Measurements from ENCODE around the gene KCNMA1. TPM values are rescaled to one million over a fixed set of nuclear protein-coding genes. Genes with fewer than 3 reads are reported as not detected.

Gene KCNMA1
- total and polyA plus RNA-seq, 8 donors, result 2.8 to 21.1 (median 4.3) TPM

DNA sequence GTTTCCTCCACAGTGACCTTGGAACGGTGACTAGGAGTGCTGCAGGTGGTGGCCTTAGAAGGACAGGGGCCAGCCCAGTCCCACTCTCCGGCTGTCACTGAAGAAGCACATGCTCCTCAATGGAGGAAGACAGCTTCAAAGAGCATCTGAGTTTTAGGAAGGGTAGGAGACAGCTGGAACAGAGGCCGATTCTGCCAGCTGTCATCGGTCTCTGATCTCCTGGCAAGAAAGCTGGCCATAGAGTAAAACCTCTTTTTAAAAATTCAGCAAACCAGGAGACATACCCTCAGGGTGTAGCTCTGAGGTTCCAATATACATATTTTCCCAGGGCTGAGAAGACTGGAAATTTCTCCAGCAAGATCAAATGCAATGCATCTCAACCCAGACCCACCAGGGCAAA, 55.9 kb downstream of the KCNMA1 start:
- Histone ChIP-seq H3K4me3 (no peak overlapping the region), H3K9me3 (no peaks in the 10 kb centered on the region), H3K27me3 (no peaks in the 10 kb centered on the region), H3K27ac (no peak overlapping the region), H3K36me3 (no peaks in the 10 kb centered on the region), H3K4me1 (no peaks in the 10 kb centered on the region)
- ATAC-seq (no peak), DNase-seq (no peak)
- no peak for TF ChIP-seq CTCF (IDR thresholded peaks at IDR 0.05)
- intact Hi-C loops (cut with DNase I), result no loop called here

DNA sequence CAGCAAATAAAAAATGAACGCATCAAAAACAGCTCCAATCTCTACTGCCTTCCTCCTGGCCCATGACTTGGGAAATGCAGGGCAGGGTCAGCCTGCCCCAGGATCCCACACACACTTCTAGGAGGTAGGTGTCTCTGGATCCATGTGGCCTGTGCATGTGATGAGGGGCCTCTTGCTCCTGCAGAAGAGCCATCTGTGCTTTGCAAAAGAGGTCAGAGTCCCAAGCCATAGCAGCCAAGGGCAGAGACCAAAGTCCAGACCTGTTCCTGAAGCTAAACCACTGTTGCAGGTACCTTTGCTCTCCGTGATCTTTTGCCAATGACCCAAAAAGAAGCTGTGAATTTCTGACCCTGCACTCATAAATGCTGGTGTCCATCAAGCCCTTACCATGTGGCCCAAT, 57.1 kb downstream of the KCNMA1 start:
- intact Hi-C loops (cut with DNase I), result no loop called here
- H3K4me1 ChIP-seq, result no peaks in the 10 kb centered on the region
- H3K36me3 ChIP-seq, result no peaks in the 10 kb centered on the region
- no peaks in the 10 kb centered on the region for H3K9me3 ChIP-seq
- no peak overlapping the region for H3K4me3 ChIP-seq
- DNase-seq (no peak), ATAC-seq (no peak)
- H3K27me3 ChIP-seq, result no peaks in the 10 kb centered on the region
- no peak overlapping the region for H3K27ac ChIP-seq
- no peak for TF ChIP-seq CTCF (IDR thresholded peaks at IDR 0.05)

- H3K9me3 ChIP-seq, result no peaks in the 10 kb centered on the region
- no peaks in the 10 kb centered on the region for H3K4me1 ChIP-seq
- no peaks in the 10 kb centered on the region for H3K36me3 ChIP-seq
- TF ChIP-seq CTCF (IDR thresholded peaks at IDR 0.05), result no peak
- intact Hi-C loops (cut with DNase I), result no loop called here
- no peaks in the 10 kb centered on the region for H3K27me3 ChIP-seq
- DNase-seq, result no peak
- no peak overlapping the region for H3K4me3 ChIP-seq
- H3K27ac ChIP-seq, result no peak overlapping the region
- ATAC-seq, result no peak
Observed at GRCh38 chr10:77578583-77579227, 58.9 kb downstream of the KCNMA1 start.

- Histone ChIP-seq H3K36me3 (no peaks in the 10 kb centered on the region), H3K4me1 (no peaks in the 10 kb centered on the region), H3K27me3 (no peaks in the 10 kb centered on the region), H3K9me3 (no peaks in the 10 kb centered on the region), H3K27ac (no peak overlapping the region), H3K4me3 (no peak overlapping the region)
- ATAC-seq, result no peak
- TF ChIP-seq CTCF (IDR thresholded peaks at IDR 0.05), result no peak
- DNase-seq, result no peak
- intact Hi-C loops (cut with DNase I), result no loop called here
Observed at GRCh38 chr10:77577666-77578229, 59.9 kb downstream of the KCNMA1 start.

- DNase-seq (no peak), ATAC-seq (no peak)
- intact Hi-C loops (cut with DNase I), result no loop called here
- Histone ChIP-seq H3K36me3 (no peaks in the 10 kb centered on the region), H3K27ac (no peak overlapping the region), H3K27me3 (no peaks in the 10 kb centered on the region), H3K4me1 (no peaks in the 10 kb centered on the region), H3K4me3 (no peak overlapping the region), H3K9me3 (no peaks in the 10 kb centered on the region)
- TF ChIP-seq CTCF (IDR thresholded peaks at IDR 0.05), result no peak
Observed at GRCh38 chr10:77576444-77577032, 61.1 kb downstream of the KCNMA1 start.

All from left lung (tissue), 10 donors.